Mononuclear cell (primary cell): Measurements from ENCODE around the gene SERF1B. TPM values are rescaled to one million over a fixed set of nuclear protein-coding genes. Genes with fewer than 3 reads are reported as not detected.
"Not testable (repeated sequence)": the region's sequence is repeated elsewhere in the genome, so short reads cannot be mapped to it uniquely, and the experiment has no call there.

Experiments used
- H3K27me3 ChIP-seq: 2 replicates; pipeline ENCODE4 v1.6.0; 2011; ENCODE audit warnings: low read length, control low read depth; ENCODE audit not compliant: insufficient read depth
- H3K4me1 ChIP-seq: 2 replicates; pipeline ENCODE4 v1.5.1; 2011; ENCODE audit warnings: mild to moderate bottlenecking, low read length, control low read depth; ENCODE audit not compliant: insufficient read depth
- H3K4me3 ChIP-seq: 2 replicates; pipeline ENCODE4 v1.5.1; 2011; ENCODE audit warnings: mild to moderate bottlenecking, low read length, moderate library complexity
- H3K9me3 ChIP-seq: 2 replicates; pipeline ENCODE4 v1.5.1; 2011; ENCODE audit warnings: low read depth, mild to moderate bottlenecking, control low read depth, low read length
- total RNA-seq: library from RNA; depleted of rRNA; stranded (reverse); fragments of >200 nt; gene quantifications from one replicate; pipeline ENCODE4 v1.2.3, GENCODE V29; 2012

The SERF1B gene
- total RNA-seq, result 11.1 TPM

- not testable (repeated sequence) for H3K9me3 ChIP-seq, H3K4me1 ChIP-seq, H3K27me3 ChIP-seq, H3K4me3 ChIP-seq
These were observed at the start of gene SERF1B for GRCh38 chr5:70025106-70025844. SERF1B (plus strand) TSS chr5:70025251; CDS start chr5:70025452, 201 bp downstream.

- H3K9me3 ChIP-seq, H3K4me3 ChIP-seq, H3K27me3 ChIP-seq, H3K4me1 ChIP-seq: not testable (repeated sequence)
These were observed 33.3 kb upstream of the SERF1B start for GRCh38 chr5:69991713-69992112.

- not testable (repeated sequence) for H3K9me3 ChIP-seq, H3K27me3 ChIP-seq, H3K4me1 ChIP-seq, H3K4me3 ChIP-seq
These were observed 29.5 kb upstream of the SERF1B start for GRCh38 chr5:69995535-69995934.

- not testable (repeated sequence) for H3K4me3 ChIP-seq, H3K4me1 ChIP-seq, H3K9me3 ChIP-seq, H3K27me3 ChIP-seq
These were observed 4.4 kb upstream of the SERF1B start for GRCh38 chr5:70020660-70021059.

- H3K4me3 ChIP-seq, H3K27me3 ChIP-seq, H3K4me1 ChIP-seq, H3K9me3 ChIP-seq: not testable (repeated sequence)
These were observed 744 bp downstream of the SERF1B start for GRCh38 chr5:70025845-70026145.

GRCh38 chr5:70031204-70031603, 6.2 kb downstream of the SERF1B start:
- H3K4me3 ChIP-seq, H3K4me1 ChIP-seq, H3K27me3 ChIP-seq, H3K9me3 ChIP-seq: not testable (repeated sequence)

GRCh38 chr5:70041411-70041810, 16.4 kb downstream of the SERF1B start:
- H3K9me3 ChIP-seq, H3K4me1 ChIP-seq, H3K4me3 ChIP-seq, H3K27me3 ChIP-seq: not testable (repeated sequence)

GRCh38 chr5:70049790-70050142, 24.7 kb downstream of the SERF1B start:
- not testable (repeated sequence) for H3K9me3 ChIP-seq, H3K27me3 ChIP-seq, H3K4me1 ChIP-seq, H3K4me3 ChIP-seq

GRCh38 chr5:70056289-70056942, 31.4 kb downstream of the SERF1B start:
- not testable (repeated sequence) for H3K4me1 ChIP-seq

GRCh38 chr5:70057140-70057539, 32.1 kb downstream of the SERF1B start:
- H3K9me3 ChIP-seq, H3K4me1 ChIP-seq, H3K4me3 ChIP-seq, H3K27me3 ChIP-seq: not testable (repeated sequence)

More at GRCh38 chr5:70056289-70056942, 31.4 kb downstream of the SERF1B start:
- H3K27me3 ChIP-seq, H3K9me3 ChIP-seq, H3K4me3 ChIP-seq: not testable (repeated sequence)

- not testable (repeated sequence) for H3K4me1 ChIP-seq, H3K9me3 ChIP-seq, H3K27me3 ChIP-seq, H3K4me3 ChIP-seq
These were observed 52.6 kb downstream of the SERF1B start for GRCh38 chr5:70077632-70078031.

- H3K9me3 ChIP-seq, H3K4me1 ChIP-seq, H3K27me3 ChIP-seq, H3K4me3 ChIP-seq: not testable (repeated sequence)
These were observed 63.9 kb downstream of the SERF1B start for GRCh38 chr5:70088907-70089464.

- not testable (repeated sequence) for H3K9me3 ChIP-seq, H3K4me1 ChIP-seq, H3K4me3 ChIP-seq, H3K27me3 ChIP-seq
These were observed 66.7 kb downstream of the SERF1B start for GRCh38 chr5:70091776-70092175.
